Common myeloid progenitor, CD34-positive (primary cell): Measurements from ENCODE around the gene SPAG7.
A peak's percentile ranks its signal among the peaks of the same experiment; 100 is the strongest.

Source experiments
- CTCF ChIA-PET: fragments of 350-600 bp; sonication (Branson Sonifier 250); formaldehyde crosslinking; loops from one replicate; lab custom pipeline; 2021; ENCODE audit warnings: antibody characterized with exemption; lab: Charles Lee
- POLR2A ChIA-PET: fragments of 350-600 bp; sonication (Branson Sonifier 250); formaldehyde crosslinking; loops from one replicate; lab custom pipeline; 2021; ENCODE audit warnings: antibody characterized with exemption; lab: Charles Lee
- DNase-seq, 3 donors: peaks; one replicate each; pipeline versions ENCODE4 v3.0.0 to v3.0.0-alpha.2; 2013
- H3K27ac ChIP-seq, 2 experiments: 1 replicate in 1 of 2; 2 replicates in 1 of 2; pipeline ENCODE4 v1.7.0; 2013; ENCODE audit warnings: inconsistent platforms in 2 of 2, low read length in 2 of 2, mild to moderate bottlenecking in 2 of 2, low read depth in 1 of 2, moderate library complexity in 1 of 2; ENCODE audit not compliant: severe bottlenecking in 2 of 2, insufficient read depth in 1 of 2, poor library complexity in 1 of 2
- H3K27me3 ChIP-seq, 5 experiments: replicated peaks in 2 of 5; 1 replicate in 3 of 5; 2 replicates in 2 of 5; pipeline versions ENCODE4 v1.6.1 to v1.7.0; 2013; ENCODE audit warnings: low read length in 4 of 5, mild to moderate bottlenecking in 2 of 5, moderate library complexity in 2 of 5, inconsistent platforms in 1 of 5; ENCODE audit not compliant: insufficient read depth in 5 of 5, control insufficient read depth in 4 of 5
- H3K36me3 ChIP-seq, 4 experiments: 1 replicate in 2 of 4; 2 replicates in 2 of 4; pipeline versions ENCODE4 v1.6.1 to v1.7.0; 2013; ENCODE audit warnings: low read length in 3 of 4, control low read depth in 1 of 4, mild to moderate bottlenecking in 1 of 4; ENCODE audit not compliant: control insufficient read depth in 4 of 4, insufficient read depth in 4 of 4
- H3K4me1 ChIP-seq, 4 experiments: 1 replicate in 3 of 4; 2 replicates in 1 of 4; pipeline versions ENCODE4 v1.6.1 to v1.7.1; 2013; ENCODE audit warnings: low read length in 3 of 4, mild to moderate bottlenecking in 3 of 4, control low read depth in 1 of 4, inconsistent platforms in 1 of 4, moderate library complexity in 1 of 4; ENCODE audit not compliant: control insufficient read depth in 4 of 4, insufficient read depth in 4 of 4; ENCODE audit errors: control extremely low read depth in 1 of 4
- H3K4me3 ChIP-seq, 7 experiments: 1 replicate in 4 of 7; 2 replicates in 3 of 7; pipeline versions ENCODE4 v1.5.1 to v1.7.0; 2013; ENCODE audit warnings: mild to moderate bottlenecking in 7 of 7, low read length in 6 of 7, moderate library complexity in 6 of 7, inconsistent platforms in 2 of 7, low read depth in 2 of 7, control low read depth in 1 of 7; ENCODE audit not compliant: insufficient read depth in 4 of 7, control insufficient read depth in 1 of 7; ENCODE audit errors: extremely low read depth in 1 of 7
- H3K9me3 ChIP-seq, 5 experiments: 1 replicate in 4 of 5; 2 replicates in 1 of 5; pipeline versions ENCODE4 v1.6.1 to v1.7.1; 2013; ENCODE audit warnings: low read length in 4 of 5, mild to moderate bottlenecking in 2 of 5, inconsistent platforms in 1 of 5, low read depth in 1 of 5, moderate library complexity in 1 of 5; ENCODE audit not compliant: control insufficient read depth in 4 of 5, insufficient read depth in 2 of 5; ENCODE audit errors: control extremely low read depth in 1 of 5
- WGBS: methylation state at CpG from one replicate; pipeline ENCODE4 v1.1.5; 2013; ENCODE audit not compliant: insufficient coverage; 5-methylcytosine and 5-hydroxymethylcytosine counted together

Gene SPAG7

GRCh38 chr17:4951486-4951885 is 16.1 kb downstream of the SPAG7 start:
- Histone ChIP-seq H3K4me1 (peaks cover 6 to 34% (median 30%) of the 10 kb centered on the region in 4 experiments), H3K27ac (no peak overlapping the region), H3K4me3 (no peak overlapping the region), H3K27me3 (no peaks in the 10 kb centered on the region), H3K36me3 (peaks cover 0 to 6% (median 0%) of the 10 kb centered on the region in 4 experiments), H3K9me3 (no peaks in the 10 kb centered on the region)
- CTCF ChIA-PET, result interaction anchor here (1.0 to 8.5 kb wide), 4 partner anchors 15 to 42 kb away, joined by 3 to 69 read pairs (median 19); partner anchors contain the start of gene SPAG7
- WGBS, result 100% methylated on average over 1 of the region's 3 CpGs
- POLR2A ChIA-PET, result no interaction called here
- DNase-seq, result no peak

- 80% methylated on average over 1 of the region's 7 CpGs for WGBS
- Histone ChIP-seq H3K4me1 (peaks cover 12 to 41% (median 37%) of the 10 kb centered on the region in 4 experiments), H3K27ac (peak within 1 kb of the TSS; percentile 74 to 82), H3K9me3 (no peaks in the 10 kb centered on the region), H3K27me3 (no peaks in the 10 kb centered on the region), H3K4me3 (peak within 1 kb of the TSS; percentile 35 to 98 (median 63)), H3K36me3 (peaks cover 0 to 13% (median 4%) of the 10 kb centered on the region in 4 experiments)
- POLR2A ChIA-PET, result interaction anchor here (3.0 kb wide), 1 partner anchor 11 kb away, joined by 17 read pairs; the partner anchor contains the start of genes RNF167 and SLC25A11
- CTCF ChIA-PET, result interaction anchor here (1.0 to 8.5 kb wide), 5 partner anchors 8 to 41 kb away, joined by 3 to 69 read pairs (median 3); partner anchors contain the start of gene SPAG7
- DNase-seq, result no peak
These were observed 16.8 kb downstream of the SPAG7 start, which contains the start of gene ENO3 for GRCh38 chr17:4950746-4951204. TSS of gene ENO3 (plus strand) at chr17:4951119. CDS start at chr17:4951830, 711 bp downstream.

- no peaks in the 10 kb centered on the region for H3K9me3 ChIP-seq
- peak in 1 of 3 donors; percentile 76 for DNase-seq
- CTCF ChIA-PET, result interaction anchor here (1.0 to 8.0 kb wide), 3 partner anchors 9 to 41 kb away, joined by 3 to 35 read pairs (median 3); no protein-coding TSS in a partner anchor
- H3K27ac ChIP-seq, result peak overlapping the region; percentile 74 to 82
- peak overlapping the region; percentile 35 to 98 (median 63) for H3K4me3 ChIP-seq
- WGBS, result 2% methylated on average over 30 of the region's 52 CpGs
- POLR2A ChIA-PET, result interaction anchor here (3.0 kb wide), 1 partner anchor 11 kb away, joined by 17 read pairs; the partner anchor contains the start of genes RNF167 and SLC25A11
- H3K36me3 ChIP-seq, result peaks cover 0 to 19% (median 10%) of the 10 kb centered on the region in 4 experiments
- no peaks in the 10 kb centered on the region for H3K27me3 ChIP-seq
- H3K4me1 ChIP-seq, result peaks cover 17 to 46% (median 42%) of the 10 kb centered on the region in 4 experiments
These were observed 17.4 kb downstream of the SPAG7 start for GRCh38 chr17:4950075-4950745.

GRCh38 chr17:4949321-4950074 is 18.1 kb downstream of the SPAG7 start:
- H3K27ac ChIP-seq, result peak overlapping the region; percentile 74 to 87
- ChIA-PET CTCF (interaction anchor here (1.0 to 8.0 kb wide), 4 partner anchors 10 to 40 kb away, joined by 3 to 35 read pairs (median 4); partner anchors contain the start of genes RNF167 and SLC25A11), POLR2A (interaction anchor here (1.0 to 3.0 kb wide), 2 partner anchors 10 to 15 kb away, joined by 4 to 17 read pairs; partner anchors contain the start of genes RNF167 and SLC25A11)
- WGBS, result 0% methylated on average over 38 of the region's 75 CpGs
- DNase-seq, result peak; percentile 86 to 92 (median 90)
- H3K27me3 ChIP-seq, result no peaks in the 10 kb centered on the region
- peaks cover 22 to 54% (median 49%) of the 10 kb centered on the region in 4 experiments for H3K4me1 ChIP-seq
- peak overlapping the region; percentile 27 to 98 (median 90) for H3K4me3 ChIP-seq
- no peaks in the 10 kb centered on the region for H3K9me3 ChIP-seq
- peaks cover 0 to 26% (median 15%) of the 10 kb centered on the region in 4 experiments for H3K36me3 ChIP-seq

GRCh38 chr17:4948931-4949320 is 18.7 kb downstream of the SPAG7 start:
- peaks cover 24 to 59% (median 55%) of the 10 kb centered on the region in 4 experiments for H3K4me1 ChIP-seq
- no peaks in the 10 kb centered on the region for H3K27me3 ChIP-seq
- POLR2A ChIA-PET, result interaction anchor here (1.0 to 3.0 kb wide), 3 partner anchors 9 to 18 kb away, joined by 3 to 17 read pairs (median 4); partner anchors contain the start of genes RNF167 and SLC25A11
- peak overlapping the region; percentile 37 to 98 (median 90) for H3K4me3 ChIP-seq
- peak; percentile 83 to 88 (median 84) for DNase-seq
- 0% methylated on average over 17 of the region's 40 CpGs for WGBS
- H3K36me3 ChIP-seq, result peaks cover 0 to 30% (median 17%) of the 10 kb centered on the region in 4 experiments
- peak overlapping the region; percentile 74 to 87 for H3K27ac ChIP-seq
- CTCF ChIA-PET, result interaction anchor here (1.4 to 1.6 kb wide), 2 partner anchors 9 to 11 kb away, joined by 3 to 5 read pairs; partner anchors contain the start of genes RNF167 and SLC25A11
- no peaks in the 10 kb centered on the region for H3K9me3 ChIP-seq

GRCh38 chr17:4948166-4948930 is 19.3 kb downstream of the SPAG7 start, which contains the start of gene PFN1:
TSS of gene PFN1 (minus strand) at chr17:4948530. CDS start at chr17:4948394, 136 bp downstream.
- Histone ChIP-seq H3K27me3 (no peaks in the 10 kb centered on the region), H3K9me3 (no peaks in the 10 kb centered on the region), H3K4me1 (peaks cover 27 to 65% (median 61%) of the 10 kb centered on the region in 4 experiments), H3K36me3 (peaks cover 0 to 31% (median 19%) of the 10 kb centered on the region in 4 experiments), H3K27ac (peak within 1 kb of the TSS; percentile 74 to 87), H3K4me3 (peak within 1 kb of the TSS; percentile 72 to 98 (median 94))
- ChIA-PET CTCF (interaction anchor here (1.3 to 1.6 kb wide), 3 partner anchors 9 to 39 kb away, joined by 3 to 5 read pairs (median 4); partner anchors contain the start of genes RNF167 and SLC25A11), POLR2A (interaction anchor here (1.0 to 3.0 kb wide), 3 partner anchors 9 to 19 kb away, joined by 3 to 17 read pairs (median 4); partner anchors contain the start of genes RNF167 and SLC25A11)
- WGBS, result 0% methylated on average over 37 of the region's 59 CpGs
- peak; percentile 93 to 96 (median 95) for DNase-seq
